ENCODE measurements around the gene SPPL2C. TPM values are rescaled to one million over a fixed set of nuclear protein-coding genes. Genes with fewer than 3 reads are reported as not detected.

The SPPL2C gene
- total RNA-seq, 2 experiments from 2014 or later = not detected

GRCh38 chr17:45821147-45821546, 23.5 kb upstream of the SPPL2C start:
- H3K27ac Mint-ChIP-seq = no peak overlapping the region
- POLR2A ChIA-PET = no interaction called here
- H3K4me3 Mint-ChIP-seq = no peak overlapping the region
- no peaks in the 10 kb centered on the region for H3K27me3 Mint-ChIP-seq
- DNase-seq (no peak), ATAC-seq (ENCODE audit: low read depth) (no peak)
- H3K4me1 Mint-ChIP-seq = no peaks in the 10 kb centered on the region
- H3K9me3 Mint-ChIP-seq = no peaks in the 10 kb centered on the region
- no peaks in the 10 kb centered on the region for H3K36me3 Mint-ChIP-seq

- H3K27me3 Mint-ChIP-seq = peaks cover 2% of the 10 kb centered on the region
- H3K27ac Mint-ChIP-seq = no peak overlapping the region
- DNase-seq (no peak), ATAC-seq (ENCODE audit: low read depth) (peak; percentile 70)
- H3K36me3 Mint-ChIP-seq = no peaks in the 10 kb centered on the region
- POLR2A ChIA-PET = no interaction called here
- H3K9me3 Mint-ChIP-seq = no peaks in the 10 kb centered on the region
- H3K4me1 Mint-ChIP-seq = no peaks in the 10 kb centered on the region
- H3K4me3 Mint-ChIP-seq = no peak overlapping the region
Measured at GRCh38 chr17:45823598-45823997, 21.1 kb upstream of the SPPL2C start.

GRCh38 chr17:45824475-45824874, 20.2 kb upstream of the SPPL2C start:
- Mint-ChIP-seq H3K36me3 (no peaks in the 10 kb centered on the region), H3K27ac (no peak overlapping the region), H3K27me3 (peaks cover 2% of the 10 kb centered on the region), H3K4me3 (no peak overlapping the region), H3K9me3 (no peaks in the 10 kb centered on the region), H3K4me1 (no peaks in the 10 kb centered on the region)
- no peak for ATAC-seq (ENCODE audit: low read depth)
- POLR2A ChIA-PET = no interaction called here
- DNase-seq = no peak

- Mint-ChIP-seq H3K27ac (no peak overlapping the region), H3K36me3 (no peaks in the 10 kb centered on the region), H3K9me3 (no peaks in the 10 kb centered on the region), H3K4me1 (no peaks in the 10 kb centered on the region), H3K4me3 (no peak overlapping the region), H3K27me3 (peaks cover 2% of the 10 kb centered on the region)
- no peak for DNase-seq
- no peak for ATAC-seq (ENCODE audit: low read depth)
- POLR2A ChIA-PET = no interaction called here
Measured at GRCh38 chr17:45824901-45825492, 19.7 kb upstream of the SPPL2C start.

- POLR2A ChIA-PET = no interaction called here
- ATAC-seq (ENCODE audit: low read depth) (no peak), DNase-seq (no peak)
- Mint-ChIP-seq H3K27me3 (peaks cover 2% of the 10 kb centered on the region), H3K4me1 (no peaks in the 10 kb centered on the region), H3K36me3 (no peaks in the 10 kb centered on the region), H3K9me3 (no peaks in the 10 kb centered on the region), H3K4me3 (no peak overlapping the region), H3K27ac (no peak overlapping the region)
Measured at GRCh38 chr17:45825792-45826191, 18.9 kb upstream of the SPPL2C start.

- Mint-ChIP-seq H3K9me3 (no peaks in the 10 kb centered on the region), H3K27ac (no peak overlapping the region), H3K4me3 (no peak overlapping the region), H3K36me3 (no peaks in the 10 kb centered on the region), H3K4me1 (no peaks in the 10 kb centered on the region), H3K27me3 (peaks cover 2% of the 10 kb centered on the region)
- ATAC-seq (ENCODE audit: low read depth) = no peak
- DNase-seq = no peak
- POLR2A ChIA-PET = no interaction called here
Measured at GRCh38 chr17:45826919-45827588, 17.6 kb upstream of the SPPL2C start.

GRCh38 chr17:45828171-45828570, 16.5 kb upstream of the SPPL2C start:
- Mint-ChIP-seq H3K4me1 (no peaks in the 10 kb centered on the region), H3K27me3 (peaks cover 2% of the 10 kb centered on the region), H3K9me3 (no peaks in the 10 kb centered on the region), H3K36me3 (no peaks in the 10 kb centered on the region), H3K27ac (no peak overlapping the region), H3K4me3 (no peak overlapping the region)
- POLR2A ChIA-PET = no interaction called here
- ATAC-seq (ENCODE audit: low read depth) (no peak), DNase-seq (no peak)

GRCh38 chr17:45828582-45829133, 16.0 kb upstream of the SPPL2C start:
- H3K27me3 Mint-ChIP-seq = peaks cover 2% of the 10 kb centered on the region
- no peak for DNase-seq
- H3K4me1 Mint-ChIP-seq = no peaks in the 10 kb centered on the region
- no peak for ATAC-seq (ENCODE audit: low read depth)
- no peaks in the 10 kb centered on the region for H3K36me3 Mint-ChIP-seq
- no peak overlapping the region for H3K27ac Mint-ChIP-seq
- no peaks in the 10 kb centered on the region for H3K9me3 Mint-ChIP-seq
- no peak overlapping the region for H3K4me3 Mint-ChIP-seq
- POLR2A ChIA-PET = no interaction called here

GRCh38 chr17:45833920-45834319, 10.8 kb upstream of the SPPL2C start:
- Mint-ChIP-seq H3K4me3 (no peak overlapping the region), H3K4me1 (no peaks in the 10 kb centered on the region), H3K27ac (no peak overlapping the region), H3K9me3 (no peaks in the 10 kb centered on the region), H3K27me3 (no peaks in the 10 kb centered on the region), H3K36me3 (no peaks in the 10 kb centered on the region)
- DNase-seq (no peak), ATAC-seq (ENCODE audit: low read depth) (no peak)
- POLR2A ChIA-PET = no interaction called here

- H3K4me3 Mint-ChIP-seq = no peak overlapping the region
- H3K27ac Mint-ChIP-seq = no peak overlapping the region
- ATAC-seq (ENCODE audit: low read depth) (no peak), DNase-seq (no peak)
- H3K36me3 Mint-ChIP-seq = no peaks in the 10 kb centered on the region
- H3K4me1 Mint-ChIP-seq = no peaks in the 10 kb centered on the region
- H3K9me3 Mint-ChIP-seq = no peaks in the 10 kb centered on the region
- POLR2A ChIA-PET = no interaction called here
- H3K27me3 Mint-ChIP-seq = no peaks in the 10 kb centered on the region
Measured at GRCh38 chr17:45834471-45835396, 9.9 kb upstream of the SPPL2C start.

- H3K9me3 Mint-ChIP-seq = no peaks in the 10 kb centered on the region
Measured at GRCh38 chr17:45835481-45835880, 9.2 kb upstream of the SPPL2C start.

GRCh38 chr17:45836047-45837044, 8.3 kb upstream of the SPPL2C start:
- DNase-seq (no peak), ATAC-seq (ENCODE audit: low read depth) (no peak)
- POLR2A ChIA-PET = no interaction called here
- no peak overlapping the region for H3K4me3 Mint-ChIP-seq
- no peaks in the 10 kb centered on the region for H3K9me3 Mint-ChIP-seq
- H3K4me1 Mint-ChIP-seq = no peaks in the 10 kb centered on the region
- H3K27ac Mint-ChIP-seq = no peak overlapping the region
- peaks cover 4% of the 10 kb centered on the region for H3K27me3 Mint-ChIP-seq
- no peaks in the 10 kb centered on the region for H3K36me3 Mint-ChIP-seq

More at GRCh38 chr17:45835481-45835880, 9.2 kb upstream of the SPPL2C start:
- no peak for DNase-seq
- H3K4me1 Mint-ChIP-seq = no peaks in the 10 kb centered on the region
- H3K36me3 Mint-ChIP-seq = no peaks in the 10 kb centered on the region
- no peak overlapping the region for H3K4me3 Mint-ChIP-seq
- H3K27ac Mint-ChIP-seq = no peak overlapping the region
- H3K27me3 Mint-ChIP-seq = no peaks in the 10 kb centered on the region
- no peak for ATAC-seq (ENCODE audit: low read depth)
- POLR2A ChIA-PET = no interaction called here

- H3K4me3 Mint-ChIP-seq = no peak overlapping the region
- no peak for DNase-seq
- POLR2A ChIA-PET = no interaction called here
- H3K27ac Mint-ChIP-seq = no peak overlapping the region
- no peaks in the 10 kb centered on the region for H3K9me3 Mint-ChIP-seq
- H3K36me3 Mint-ChIP-seq = no peaks in the 10 kb centered on the region
- no peaks in the 10 kb centered on the region for H3K4me1 Mint-ChIP-seq
- peaks cover 6% of the 10 kb centered on the region for H3K27me3 Mint-ChIP-seq
- no peak for ATAC-seq (ENCODE audit: low read depth)
Measured at GRCh38 chr17:45837187-45837586, 7.5 kb upstream of the SPPL2C start.
